B cell (primary cell): ENCODE data around the gene CALML5. TPM values are rescaled to one million over a fixed set of nuclear protein-coding genes. Genes with fewer than 3 reads are reported as not detected.

Source experiments
- ATAC-seq: fragments of 200-7000 bp; cut with Tn5 transposase; one replicate; pipeline ENCODE4 v1.10.0; 2021; ENCODE audit warnings: low read depth, mild to moderate bottlenecking, moderate number of reproducible peaks, moderate library complexity
- CTCF ChIA-PET: fragments of 350-600 bp; sonication (Branson Sonifier 250); formaldehyde crosslinking; loops from one replicate; lab custom pipeline; 2021; ENCODE audit warnings: antibody characterized with exemption, inconsistent platforms; lab: Charles Lee
- POLR2A ChIA-PET: fragments of 350-600 bp; sonication (Branson Sonifier 250); formaldehyde crosslinking; loops from one replicate; lab custom pipeline; 2021; ENCODE audit warnings: antibody characterized with exemption; lab: Charles Lee
- DNase-seq: peaks from one replicate; pipeline ENCODE4 v3.0.0; 2013
- H2AFZ ChIP-seq: 2 replicates; pipeline ENCODE4 v1.6.1; 2012; ENCODE audit warnings: mild to moderate bottlenecking, low read depth, low read length; ENCODE audit not compliant: insufficient read depth, poor library complexity, severe bottlenecking
- H3K27ac ChIP-seq, 2 donors: 1 replicate in 1 of 2; 2 replicates in 1 of 2; pipeline ENCODE4 v1.5.1; 2012 to 2013; ENCODE audit warnings: low read length in 2 of 2, mild to moderate bottlenecking in 2 of 2, moderate library complexity in 1 of 2
- H3K27me3 ChIP-seq, 4 experiments: fragments of 200-600 bp in 1 of 4; sonication (generic) in 1 of 4; replicated peaks in 1 of 4; 1 replicate in 2 of 4; 2 replicates in 2 of 4; pipeline versions ENCODE4 v1.6.1 to v1.7.0; 2013 to 2016; ENCODE audit warnings: low read length in 3 of 4, mild to moderate bottlenecking in 2 of 4, mixed read lengths in 1 of 4, moderate library complexity in 1 of 4; ENCODE audit not compliant: insufficient read depth in 4 of 4, control insufficient read depth in 3 of 4; ENCODE audit errors: control extremely low read depth in 1 of 4
- H3K36me3 ChIP-seq, 2 experiments: replicated peaks in 1 of 2; 1 replicate in 1 of 2; 2 replicates in 1 of 2; pipeline versions ENCODE4 v1.6.1 to v1.7.1; 2013; ENCODE audit warnings: low read length in 1 of 2; ENCODE audit not compliant: insufficient read depth in 2 of 2, control insufficient read depth in 1 of 2; ENCODE audit errors: control extremely low read depth in 1 of 2, extremely low read depth in 1 of 2
- H3K4me1 ChIP-seq, 2 donors: fragments of 200-600 bp in 1 of 2; sonication (generic) in 1 of 2; 1 replicate in 1 of 2; 2 replicates in 1 of 2; pipeline versions ENCODE4 v1.5.1 to v1.6.1; 2013 to 2017; ENCODE audit warnings: low read length in 2 of 2; ENCODE audit not compliant: control insufficient read depth in 2 of 2, insufficient read depth in 2 of 2
- H3K4me2 ChIP-seq: replicated peaks from 2 replicates; pipeline ENCODE3; 2012; ENCODE audit warnings: mild to moderate bottlenecking, low read depth, low read length; ENCODE audit not compliant: poor library complexity, severe bottlenecking
- H3K4me3 ChIP-seq, 5 experiments: fragments of 200-600 bp in 1 of 5; sonication (generic) in 1 of 5; 1 replicate in 3 of 5; 2 replicates in 2 of 5; pipeline versions ENCODE4 v1.5.1 to v1.7.0; 2011 to 2016; ENCODE audit warnings: low read length in 4 of 5, mild to moderate bottlenecking in 4 of 5, low read depth in 2 of 5, control low read depth in 1 of 5, moderate library complexity in 1 of 5; ENCODE audit not compliant: insufficient read depth in 1 of 5; ENCODE audit errors: control extremely low read depth in 1 of 5, extremely low read depth in 1 of 5
- H3K79me2 ChIP-seq: fragments of 200-600 bp; sonication (generic); one replicate; pipeline ENCODE4 v1.6.0; 2016; ENCODE audit warnings: low read length; ENCODE audit not compliant: control insufficient read depth, insufficient read depth
- H3K9ac ChIP-seq: fragments of 200-600 bp; sonication (generic); 2 replicates; pipeline ENCODE4 v1.6.1; 2017; ENCODE audit warnings: mild to moderate bottlenecking, low read length, moderate library complexity
- H3K9me3 ChIP-seq, 3 donors: one replicate each; pipeline versions ENCODE4 v1.6.1 to v1.7.1; 2013; ENCODE audit warnings: low read length in 2 of 3; ENCODE audit not compliant: control insufficient read depth in 2 of 3, insufficient read depth in 1 of 3; ENCODE audit errors: control extremely low read depth in 1 of 3
- H4K20me1 ChIP-seq: 2 replicates; pipeline ENCODE4 v1.6.0; 2012; ENCODE audit warnings: mild to moderate bottlenecking, low read length; ENCODE audit not compliant: insufficient read depth, control insufficient read depth, poor library complexity, severe bottlenecking
- H3K27ac Mint-ChIP-seq: one replicate; pipeline ENCODE4 v1.8.0; 2021; ENCODE audit warnings: mixed read lengths
- H3K27me3 Mint-ChIP-seq: one replicate; pipeline ENCODE4 v1.8.0; 2021; ENCODE audit warnings: mixed read lengths
- H3K4me1 Mint-ChIP-seq: one replicate; pipeline ENCODE4 v1.8.0; 2021; ENCODE audit warnings: mixed read lengths
- H3K4me3 Mint-ChIP-seq: one replicate; pipeline ENCODE4 v1.8.0; 2021; ENCODE audit warnings: mixed read lengths
- H3K9me3 Mint-ChIP-seq: one replicate; pipeline ENCODE4 v1.8.0; 2022; ENCODE audit warnings: mixed read lengths; ENCODE audit not compliant: insufficient read depth
- CTCF ChIP-seq: fragments of 200-600 bp; IDR thresholded peaks from one replicate; pipeline ENCODE4 v1.8.0; 2022; ENCODE audit warnings: antibody characterized with exemption, mild to moderate bottlenecking
- EZH2 ChIP-seq: IDR thresholded peaks from 2 replicates; pipeline ENCODE4 v1.6.1; 2012; ENCODE audit warnings: borderline replicate concordance, low read depth, mild to moderate bottlenecking, moderate library complexity, low read length; ENCODE audit not compliant: insufficient read depth, poor library complexity, severe bottlenecking
- WGBS: methylation state at CpG from one replicate; pipeline ENCODE4 v1.1.5; 2013; ENCODE audit warnings: missing lambda C conversion rate; ENCODE audit not compliant: insufficient coverage; 5-methylcytosine and 5-hydroxymethylcytosine counted together
- intact Hi-C: fragments of 100-400 bp; cut with micrococcal nuclease; formaldehyde crosslinking; loops from one replicate; pipeline ENCODE4 v1.10.0; 2022
- polyA plus RNA-seq: library from polyadenylated mRNA; depleted of rRNA; stranded (reverse); fragments of >200 nt; gene quantifications from 2 replicates; pipeline ENCODE4 v1.2.3, GENCODE V29; 2012
- total RNA-seq, 2 donors: library from RNA; stranded (reverse); fragments of 120-200 nt in 1 of 2; gene quantifications; 1 replicate in 1 of 2; 2 replicates in 1 of 2; pipeline versions ENCODE4 v1.2.3 to v1.2.4, GENCODE V29; 2013 to 2022

CALML5 gene
- total and polyA plus RNA-seq, 2 donors (not counting 1 experiment from before 2014, with no cell fraction given), result not detected

DNA sequence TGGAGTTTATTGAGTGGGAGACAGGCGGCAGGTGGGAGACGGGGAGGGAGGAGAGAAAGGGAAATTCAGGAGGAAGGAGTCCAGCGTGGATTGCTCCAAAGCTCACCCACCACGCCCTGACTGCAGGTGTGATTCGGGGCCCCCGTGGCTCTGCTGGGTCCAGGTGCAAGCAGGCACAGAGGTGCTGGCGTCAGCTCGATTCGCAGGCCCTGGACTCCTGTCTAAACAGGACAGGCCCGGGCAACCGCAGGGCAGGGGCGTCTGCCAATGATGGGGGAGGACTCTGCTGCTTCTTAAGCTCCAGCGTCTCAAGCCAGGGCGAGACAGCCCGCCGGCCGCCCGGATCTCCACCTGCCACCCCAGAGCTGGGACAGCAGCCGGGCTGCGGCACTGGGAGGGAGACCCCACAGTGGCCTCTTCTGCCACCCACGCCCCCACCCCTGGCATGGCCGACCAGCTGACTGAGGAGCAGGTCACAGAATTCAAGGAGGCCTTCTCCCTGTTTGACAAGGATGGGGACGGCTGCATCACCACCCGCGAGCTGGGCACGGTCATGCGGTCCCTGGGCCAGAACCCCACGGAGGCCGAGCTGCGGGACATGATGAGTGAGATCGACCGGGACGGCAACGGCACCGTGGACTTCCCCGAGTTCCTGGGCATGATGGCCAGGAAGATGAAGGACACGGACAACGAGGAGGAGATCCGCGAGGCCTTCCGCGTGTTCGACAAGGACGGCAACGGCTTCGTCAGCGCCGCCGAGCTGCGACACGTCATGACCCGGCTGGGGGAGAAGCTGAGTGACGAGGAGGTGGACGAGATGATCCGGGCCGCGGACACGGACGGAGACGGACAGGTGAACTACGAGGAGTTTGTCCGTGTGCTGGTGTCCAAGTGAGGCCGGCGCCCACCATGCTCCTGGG, 25.5 kb upstream of the CALML5 start, which contains the start of gene CALML3:
Gene CALML3, plus strand, starts transcription at position 321 of the 920 bp plus-strand sequence. Its CDS starts 125 bp downstream, at position 446.
- POLR2A ChIA-PET, result no interaction called here
- ATAC-seq (no peak), DNase-seq (no peak)
- no peaks in the 10 kb centered on the region for H3K4me1 ChIP-seq
- no peak within 1 kb of the TSS for H3K4me3 ChIP-seq
- no peak within 1 kb of the TSS for H3K4me2 ChIP-seq
- TF ChIP-seq EZH2, result no peak
- TF ChIP-seq CTCF, result no peak
- Mint-ChIP-seq H3K27ac (no peak within 1 kb of the TSS), H3K9me3 (no peaks in the 10 kb centered on the region), H3K27me3 (peaks cover 10% of the 10 kb centered on the region), H3K4me3 (no peak within 1 kb of the TSS), H3K4me1 (no peaks in the 10 kb centered on the region)
- intact Hi-C loops, result no loop called here
- WGBS, result 96% methylated on average over 60 of the region's 64 CpGs
- no peaks in the 10 kb centered on the region for H3K27me3 ChIP-seq
- no peaks in the 10 kb centered on the region for H4K20me1 ChIP-seq
- no peak within 1 kb of the TSS for H2AFZ ChIP-seq
- H3K79me2 ChIP-seq, result no peaks in the 10 kb centered on the region
- H3K27ac ChIP-seq, result no peak within 1 kb of the TSS
- H3K36me3 ChIP-seq, result no peaks in the 10 kb centered on the region
- H3K9ac ChIP-seq, result no peak within 1 kb of the TSS
- H3K9me3 ChIP-seq, result no peaks in the 10 kb centered on the region
- CTCF ChIA-PET, result no interaction called here
